CD4-positive, alpha-beta T cell treated with Interleukin-12 subunit alpha and Interleukin-12 subunit beta, for 1 hour (primary cell): ENCODE results near the gene OSBPL10.
"Not testable (repeated sequence)": the region's sequence is repeated elsewhere in the genome, so short reads cannot be mapped to it uniquely, and the experiment has no call there.

Experiments
- DNase-seq: peaks from one replicate; pipeline ENCODE4 v3.0.0-alpha.2; 2020

OSBPL10 gene

GRCh38 chr3:31804251-31805051, 176.6 kb downstream of the OSBPL10 start:
- no peak for DNase-seq

DNA sequence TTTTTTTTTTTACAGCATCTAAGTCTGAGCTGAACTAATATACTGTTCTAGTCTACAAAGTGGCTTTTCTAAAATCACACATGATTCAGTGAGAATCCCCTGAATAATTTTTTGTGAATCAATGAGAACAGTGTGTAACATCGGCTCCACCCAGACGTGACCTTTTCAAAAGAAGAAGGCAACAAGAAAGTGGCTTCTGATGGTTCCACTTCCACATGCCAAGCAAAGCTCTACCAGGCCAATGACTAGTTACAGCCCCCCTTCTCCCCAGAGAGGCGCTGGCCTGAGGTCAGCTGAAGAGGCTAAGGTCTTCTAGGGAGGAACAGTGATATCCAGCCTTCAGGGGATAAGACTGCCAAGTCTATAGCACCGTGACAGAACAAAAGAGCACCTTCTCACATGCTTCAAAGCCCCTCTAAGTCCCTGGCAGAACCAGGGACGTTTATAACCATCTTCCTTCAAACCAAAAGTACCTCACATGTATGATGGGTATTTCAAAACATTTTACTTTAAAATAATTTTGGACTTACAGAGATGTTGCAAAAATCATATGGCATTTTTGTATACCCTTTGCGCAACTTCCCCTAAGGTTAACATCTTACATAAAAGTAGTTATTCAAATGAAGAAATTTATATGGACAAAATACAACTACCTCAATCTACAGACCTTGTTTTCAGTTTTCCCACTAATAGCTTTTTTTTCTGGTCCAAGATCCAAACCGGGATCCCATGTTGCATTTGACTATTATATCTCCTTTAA, 177.9 kb downstream of the OSBPL10 start:
- no peak for DNase-seq

- DNase-seq: no peak
Measured at GRCh38 chr3:31800436-31800835, 180.6 kb downstream of the OSBPL10 start.

- no peak for DNase-seq
Measured at GRCh38 chr3:31798840-31799239, 182.2 kb downstream of the OSBPL10 start.

- DNase-seq: no peak
Measured at GRCh38 chr3:31793821-31794220, 187.2 kb downstream of the OSBPL10 start.

DNA sequence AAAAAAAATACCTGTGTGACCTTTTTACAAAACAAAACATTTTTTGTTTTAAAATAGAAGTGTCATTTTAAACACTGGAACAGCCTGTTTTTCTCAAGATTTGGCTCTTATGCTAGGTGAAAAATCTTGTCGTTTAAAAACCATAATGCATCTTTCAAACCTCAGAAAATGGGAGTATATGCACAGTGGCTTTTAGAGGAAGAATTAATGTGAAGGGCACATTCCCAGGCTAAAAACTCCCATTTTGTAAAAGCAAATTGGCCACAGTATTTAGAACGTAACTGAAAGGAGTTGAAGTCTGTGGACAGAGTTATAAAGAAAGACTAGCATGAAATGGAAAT, 190.0 kb downstream of the OSBPL10 start:
- no peak for DNase-seq

DNA sequence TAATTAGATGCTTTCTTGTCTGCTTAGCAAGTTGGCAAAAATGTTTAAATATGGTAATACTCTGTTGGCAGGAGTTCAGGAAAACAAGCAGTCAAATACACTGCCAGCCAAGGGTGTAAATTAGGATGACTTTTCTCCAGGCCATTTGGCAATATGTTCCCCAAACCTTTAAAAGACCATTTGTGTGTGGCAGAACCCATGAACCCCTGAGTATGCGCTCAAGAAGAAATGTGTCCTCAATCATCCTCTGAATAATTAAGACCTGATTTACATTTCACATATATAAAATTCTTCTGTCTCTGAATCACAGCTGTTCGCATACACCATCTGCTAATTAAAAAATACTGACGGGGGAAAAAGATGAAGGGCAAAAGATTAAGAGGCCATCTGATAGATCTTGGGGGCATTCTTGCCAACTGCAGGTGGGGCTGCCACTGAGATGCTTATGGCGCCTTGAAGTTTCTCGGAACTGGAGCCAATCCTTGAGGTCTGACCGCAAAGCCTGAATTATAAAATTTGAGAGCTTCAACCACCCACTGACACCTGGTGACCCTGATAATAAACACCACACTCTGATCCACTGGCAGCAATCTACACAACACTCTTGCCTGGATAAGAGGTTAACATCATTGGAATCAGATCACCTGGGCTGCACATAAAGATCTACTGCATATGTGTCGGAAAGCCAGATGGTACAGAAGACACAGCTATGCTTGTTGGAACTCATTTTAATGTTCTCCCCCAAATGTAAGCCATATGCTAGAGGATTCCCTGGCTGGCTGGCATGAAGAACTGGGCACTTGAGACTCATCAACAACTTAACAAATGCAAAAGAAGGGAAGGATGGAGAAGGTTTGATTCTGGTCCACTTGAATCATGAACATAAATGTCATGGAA, 190.6 kb downstream of the OSBPL10 start:
- DNase-seq: no peak

DNA sequence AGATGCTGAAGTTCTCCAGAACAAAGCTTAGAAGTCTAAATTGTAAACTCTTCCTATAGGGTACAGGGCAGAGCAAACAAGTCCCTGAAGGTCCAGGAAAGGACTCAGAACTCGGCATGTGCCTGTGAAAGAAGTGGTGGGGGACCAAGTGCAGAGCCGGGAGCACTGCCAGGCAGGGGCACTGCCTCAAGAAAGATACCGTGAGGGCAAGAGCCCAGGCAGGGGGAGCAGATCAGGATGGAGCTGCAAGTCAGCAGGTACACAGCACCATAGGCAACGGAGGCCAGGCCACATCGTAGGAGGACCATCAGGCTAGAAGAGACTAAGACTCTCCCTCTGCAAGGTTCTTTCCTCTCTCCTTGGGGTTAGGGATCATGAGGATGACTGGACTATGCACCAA, 191.6 kb downstream of the OSBPL10 start:
- DNase-seq: no peak

DNA sequence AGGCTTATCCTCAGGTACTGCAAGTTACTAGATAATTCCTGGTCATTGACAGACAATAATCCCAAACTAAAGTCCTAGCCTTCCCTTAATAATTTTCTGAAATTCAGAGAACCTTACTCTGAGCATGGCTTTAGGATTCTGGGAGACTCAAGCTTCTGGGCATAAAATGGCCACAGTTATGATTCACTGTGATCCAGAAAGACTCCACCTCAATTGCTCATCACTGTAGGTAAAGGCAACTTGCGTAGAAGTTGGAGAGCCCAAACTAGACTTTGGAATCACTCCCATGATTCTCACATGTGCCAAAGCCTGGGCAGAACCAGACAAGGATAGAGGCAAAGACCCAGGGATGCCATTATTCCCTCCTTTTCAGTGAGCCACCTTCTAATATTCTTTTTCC, 195.3 kb downstream of the OSBPL10 start:
- DNase-seq: no peak

DNA sequence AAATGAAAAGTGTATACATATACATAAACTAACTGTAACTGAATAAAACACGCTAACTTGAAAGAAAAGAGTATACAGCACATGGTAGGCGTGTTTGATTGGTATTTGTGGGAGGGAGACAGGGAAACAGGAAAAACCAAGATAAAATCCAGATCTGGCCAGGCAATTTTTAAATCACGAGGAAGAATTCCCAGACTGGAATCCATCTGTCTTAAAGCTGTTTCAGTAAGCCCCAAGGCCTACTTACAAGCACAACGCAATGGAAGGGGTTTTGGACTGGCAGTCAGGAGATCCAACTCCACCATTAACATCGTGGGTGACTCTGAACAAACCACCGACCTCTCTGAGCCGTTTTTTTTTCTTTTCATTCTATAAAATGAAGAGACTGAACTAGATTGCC, 195.8 kb downstream of the OSBPL10 start:
- DNase-seq: no peak

DNA sequence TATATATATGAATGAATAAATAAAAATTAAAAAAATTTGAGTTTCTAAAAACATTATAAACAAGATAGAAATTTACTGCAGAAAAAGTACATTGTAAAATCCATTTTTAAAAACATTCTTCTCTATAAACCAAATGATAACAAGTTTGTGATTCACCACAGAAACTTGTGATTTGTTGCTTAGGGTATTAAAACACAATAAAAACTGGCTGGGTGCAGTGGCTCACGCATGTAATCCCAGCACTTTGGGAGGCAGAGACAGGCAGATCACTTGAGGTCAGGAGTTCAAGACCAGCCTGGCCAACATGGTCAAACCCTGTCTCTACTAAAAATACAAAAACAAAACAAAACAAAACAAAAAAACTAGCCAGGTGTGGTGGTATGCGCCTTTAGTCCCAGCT, 197.2 kb downstream of the OSBPL10 start:
- DNase-seq: not testable (repeated sequence)

- DNase-seq: not testable (repeated sequence)
Measured at GRCh38 chr3:31782306-31782705, 198.8 kb downstream of the OSBPL10 start.

- DNase-seq: no peak
Measured at GRCh38 chr3:31779514-31779913, 201.5 kb downstream of the OSBPL10 start.

DNA sequence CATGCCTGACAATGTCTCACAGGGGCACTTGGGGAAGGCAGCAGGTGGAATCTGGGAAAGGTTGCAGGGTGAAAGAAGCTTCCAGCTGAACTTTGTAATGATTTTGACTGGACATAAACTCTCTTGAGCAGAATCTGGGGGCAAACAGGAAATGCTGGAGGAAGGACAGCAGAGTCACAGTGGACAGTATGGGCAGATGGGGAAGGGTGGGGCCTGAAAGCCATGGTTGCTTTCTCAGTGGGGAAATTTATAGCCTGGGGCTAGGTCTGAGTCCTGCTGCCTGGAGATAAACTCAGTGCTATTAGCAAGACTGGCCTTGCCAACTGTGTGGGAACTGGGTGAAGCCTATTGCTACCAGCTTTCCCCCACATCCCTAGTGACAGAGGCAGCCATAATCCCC, 203.2 kb downstream of the OSBPL10 start:
- DNase-seq: no peak

GRCh38 chr3:31777092-31777491, 204.0 kb downstream of the OSBPL10 start:
- DNase-seq: no peak

GRCh38 chr3:31776016-31776415, 205.0 kb downstream of the OSBPL10 start:
- no peak for DNase-seq

DNA sequence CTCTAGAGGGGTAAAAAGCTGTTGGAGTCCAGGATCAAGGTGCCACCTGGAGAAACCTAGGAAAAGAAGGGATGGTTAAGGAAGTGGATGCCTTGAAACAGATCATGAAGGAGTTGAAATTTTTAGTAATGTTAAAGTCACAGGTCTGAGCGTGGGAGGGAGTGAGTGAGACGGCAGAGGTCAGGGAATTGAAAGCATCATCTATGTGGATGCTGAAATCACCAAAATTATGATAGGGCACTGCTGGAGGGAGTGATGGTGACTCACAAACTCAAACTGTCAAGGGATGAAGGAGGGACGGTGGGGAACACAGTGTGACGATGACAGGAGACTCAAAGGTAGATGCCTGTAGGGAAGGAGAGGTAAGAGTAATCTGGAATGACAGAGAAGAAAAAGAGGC, 205.7 kb downstream of the OSBPL10 start:
- DNase-seq: no peak

- DNase-seq: no peak
Measured at GRCh38 chr3:31772758-31773473, 208.1 kb downstream of the OSBPL10 start.

- DNase-seq: no peak
Measured at GRCh38 chr3:31772272-31772671, 208.8 kb downstream of the OSBPL10 start.

- no peak for DNase-seq
Measured at GRCh38 chr3:31770822-31771326, 210.2 kb downstream of the OSBPL10 start.

DNA sequence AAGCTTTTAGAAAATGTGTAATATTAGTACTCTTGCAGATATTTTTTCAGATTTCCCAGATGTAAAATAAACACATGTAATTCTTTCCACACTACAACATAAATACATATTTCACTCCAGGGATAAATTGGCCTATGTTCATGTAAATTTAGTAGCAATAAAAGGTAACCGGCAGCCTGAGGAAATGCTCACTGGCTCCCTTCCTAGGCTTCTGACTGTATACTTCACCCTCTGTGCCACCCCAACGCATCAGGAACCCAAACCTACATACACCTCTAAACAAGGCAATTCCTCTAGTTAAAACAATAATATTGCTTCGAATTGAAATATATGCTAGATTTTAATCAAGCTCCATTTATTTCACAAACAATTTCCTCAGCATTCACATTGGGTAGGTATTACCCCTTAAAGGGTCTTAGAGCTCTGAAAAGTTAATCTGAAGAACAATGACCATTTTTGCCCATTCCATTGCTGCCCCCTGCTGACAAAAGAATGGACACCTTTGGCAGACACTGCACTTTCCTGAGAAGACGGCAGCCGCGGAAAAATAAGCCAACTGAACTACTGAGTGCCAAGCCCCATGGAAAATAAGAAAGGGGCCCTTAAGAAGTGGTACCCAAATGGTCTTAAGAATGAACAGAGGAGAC, 212.5 kb downstream of the OSBPL10 start:
- peak; percentile 55 for DNase-seq

- DNase-seq: no peak
Measured at GRCh38 chr3:31767920-31768319, 213.1 kb downstream of the OSBPL10 start.
